ENCODE data around the gene ELAVL1. TPM values are rescaled to one million over a fixed set of nuclear protein-coding genes. Genes with fewer than 3 reads are reported as not detected.
A peak's percentile ranks its signal among the peaks of the same experiment; 100 is the strongest.

The ELAVL1 gene
- total and polyA plus RNA-seq, 3 donors from 2014 or later, result 75.7 to 128 (median 84.8) TPM

GRCh38 chr19:7917267-7918061 lies 88.0 kb downstream of the ELAVL1 start:
- WGBS, 2 donors, result 3 to 4% methylated on average over 5 to 58 of the region's 71 CpGs
- intact Hi-C loops (cut with DNase I; ENCODE audit: low total_unique reads), result no loop called here
- H3K4me1 ChIP-seq, result peaks cover 27% of the 10 kb centered on the region
- no peaks in the 10 kb centered on the region for H3K27me3 ChIP-seq
- no peak overlapping the region for H3K27ac ChIP-seq
- H3K9me3 ChIP-seq, result no peaks in the 10 kb centered on the region
- no peaks in the 10 kb centered on the region for H3K36me3 ChIP-seq (ENCODE audit: low read depth, missing control alignments)
- TF ChIP-seq POLR2A (IDR thresholded peaks at IDR 0.05) (no peak), CTCF (IDR thresholded peaks at IDR 0.05) (peak in 1 of 3 experiments; percentile 45)
- H3K4me3 ChIP-seq, result peak overlapping the region in 1 of 2 donors; percentile 20
- DNase-seq, result peak; percentile 50

- no peak for DNase-seq
- H3K4me1 ChIP-seq, result peaks cover 22% of the 10 kb centered on the region
- H3K27ac ChIP-seq, result no peak overlapping the region
- H3K9me3 ChIP-seq, result no peaks in the 10 kb centered on the region
- no peak overlapping the region for H3K4me3 ChIP-seq
- intact Hi-C loops (cut with DNase I; ENCODE audit: low total_unique reads), result no loop called here
- no peaks in the 10 kb centered on the region for H3K27me3 ChIP-seq
- H3K36me3 ChIP-seq (ENCODE audit: low read depth, missing control alignments), result no peaks in the 10 kb centered on the region
- TF ChIP-seq CTCF (IDR thresholded peaks at IDR 0.05) (no peak), POLR2A (IDR thresholded peaks at IDR 0.05) (no peak)
- 14% methylated on average over 2 to 12 of the region's 12 CpGs for WGBS, 2 donors
Measured at GRCh38 chr19:7916955-7917266, 88.5 kb downstream of the ELAVL1 start.

GRCh38 chr19:7916103-7916954 lies 89.1 kb downstream of the ELAVL1 start:
- peak overlapping the region in 1 of 2 donors; percentile 21 for H3K4me3 ChIP-seq
- no peaks in the 10 kb centered on the region for H3K36me3 ChIP-seq (ENCODE audit: low read depth, missing control alignments)
- WGBS, 2 donors, result 3% methylated on average over 34 to 45 of the region's 104 CpGs
- DNase-seq, result no peak
- no peak overlapping the region for H3K27ac ChIP-seq
- no peaks in the 10 kb centered on the region for H3K27me3 ChIP-seq
- TF ChIP-seq CTCF (IDR thresholded peaks at IDR 0.05) (no peak), POLR2A (IDR thresholded peaks at IDR 0.05) (no peak)
- peaks cover 16% of the 10 kb centered on the region for H3K4me1 ChIP-seq
- H3K9me3 ChIP-seq, result no peaks in the 10 kb centered on the region
- intact Hi-C loops (cut with DNase I; ENCODE audit: low total_unique reads), result no loop called here

- H3K36me3 ChIP-seq (ENCODE audit: low read depth, missing control alignments), result no peaks in the 10 kb centered on the region
- 30 to 53% methylated on average over 18 to 22 of the region's 24 CpGs for WGBS, 2 donors
- no peak overlapping the region for H3K27ac ChIP-seq
- H3K4me1 ChIP-seq, result peaks cover 13% of the 10 kb centered on the region
- TF ChIP-seq CTCF (IDR thresholded peaks at IDR 0.05) (no peak), POLR2A (IDR thresholded peaks at IDR 0.05) (no peak)
- intact Hi-C loops (cut with DNase I; ENCODE audit: low total_unique reads), result no loop called here
- no peaks in the 10 kb centered on the region for H3K27me3 ChIP-seq
- DNase-seq, result no peak
- no peaks in the 10 kb centered on the region for H3K9me3 ChIP-seq
- peak overlapping the region in 1 of 2 donors; percentile 21 for H3K4me3 ChIP-seq
Measured at GRCh38 chr19:7915250-7916102, 90.0 kb downstream of the ELAVL1 start.

Data from testis (tissue), 3 donors.